IMR-90 (cell line): ENCODE results near the gene GNMT.
"Not testable (repeated sequence)": the region's sequence is repeated elsewhere in the genome, so short reads cannot be mapped to it uniquely, and the experiment has no call there.

Experiments
- BHLHE40 ChIP-seq: fragments of 150-350 bp; IDR thresholded peaks from 2 replicates; pipeline ENCODE4 v1.6.1; 2016; ENCODE audit warnings: mild to moderate bottlenecking, low read depth, low read length
- CEBPB ChIP-seq: IDR thresholded peaks from 2 replicates; pipeline ENCODE4 v1.6.1; 2012; ENCODE audit warnings: low read depth, low read length, improper control_type of control experiment
- CHD1 ChIP-seq: IDR thresholded peaks from 2 replicates; pipeline ENCODE4 v1.6.1; 2012; ENCODE audit warnings: low read depth, low read length, improper control_type of control experiment
- CTCF ChIP-seq: conservative IDR thresholded peaks from 2 replicates; pipeline ENCODE4 v1.5.1; 2012; ENCODE audit warnings: mild to moderate bottlenecking, low read depth, low read length, improper control_type of control experiment
- FOS ChIP-seq: fragments of 150-350 bp; IDR thresholded peaks from 2 replicates; pipeline ENCODE4 v1.6.1; 2016; ENCODE audit warnings: low read depth, low read length
- MAZ ChIP-seq: IDR thresholded peaks from 2 replicates; pipeline ENCODE4 v1.6.1; 2012; ENCODE audit warnings: low read depth, mild to moderate bottlenecking, low read length, improper control_type of control experiment, moderate library complexity, borderline replicate concordance
- MXI1 ChIP-seq: IDR thresholded peaks from 2 replicates; pipeline ENCODE4 v1.6.1; 2012; ENCODE audit warnings: low read depth, mild to moderate bottlenecking, low read length, moderate library complexity, borderline replicate concordance
- NFE2L2 ChIP-seq: fragments of 150-350 bp; IDR thresholded peaks from 2 replicates; pipeline ENCODE4 v1.6.1; 2016; ENCODE audit warnings: low read depth, mild to moderate bottlenecking, low read length
- POLR2A ChIP-seq: IDR thresholded peaks from 2 replicates; pipeline ENCODE4 v1.6.1; 2012; ENCODE audit warnings: mild to moderate bottlenecking, low read depth, low read length
- RAD21 ChIP-seq: IDR thresholded peaks from 2 replicates; pipeline ENCODE4 v1.6.1; 2012; ENCODE audit warnings: low read length, improper control_type of control experiment
- RCOR1 ChIP-seq: IDR thresholded peaks from 2 replicates; pipeline ENCODE4 v1.6.1; 2012; ENCODE audit warnings: mild to moderate bottlenecking, low read length, improper control_type of control experiment; ENCODE audit not compliant: insufficient replicate concordance
- RFX5 ChIP-seq: IDR thresholded peaks from 2 replicates; pipeline ENCODE4 v1.8.0; 2012; ENCODE audit warnings: low read depth, mild to moderate bottlenecking, low read length, moderate library complexity

GRCh38 chr6:42998205-42998604, 37.7 kb downstream of the GNMT start:
- not testable (repeated sequence) for TF ChIP-seq POLR2A, CTCF, BHLHE40, CEBPB, MAZ, RFX5, FOS, RCOR1, NFE2L2, CHD1, MXI1, RAD21
